Mammary epithelial cell (primary cell): ENCODE results near the gene HTATSF1.

ENCODE experiments used
- EZH2 ChIP-seq: IDR thresholded peaks from 2 replicates; pipeline ENCODE4 v1.6.1; 2012; ENCODE audit warnings: low read length, inconsistent platforms, borderline replicate concordance
- TF ChIP-seq, protein P1 (sequence below), 2 donors: IDR thresholded peaks in 1 of 2; conservative IDR thresholded peaks in 1 of 2; 2 replicates each; pipeline ENCODE4 v1.5.1; 2011 to 2012; ENCODE audit warnings: inconsistent platforms in 2 of 2, low read length in 2 of 2, mild to moderate bottlenecking in 2 of 2, control low read depth in 1 of 2, low read depth in 1 of 2; ENCODE audit not compliant: insufficient read depth in 1 of 2; ENCODE audit errors: extremely low read depth in 1 of 2

DNA sequence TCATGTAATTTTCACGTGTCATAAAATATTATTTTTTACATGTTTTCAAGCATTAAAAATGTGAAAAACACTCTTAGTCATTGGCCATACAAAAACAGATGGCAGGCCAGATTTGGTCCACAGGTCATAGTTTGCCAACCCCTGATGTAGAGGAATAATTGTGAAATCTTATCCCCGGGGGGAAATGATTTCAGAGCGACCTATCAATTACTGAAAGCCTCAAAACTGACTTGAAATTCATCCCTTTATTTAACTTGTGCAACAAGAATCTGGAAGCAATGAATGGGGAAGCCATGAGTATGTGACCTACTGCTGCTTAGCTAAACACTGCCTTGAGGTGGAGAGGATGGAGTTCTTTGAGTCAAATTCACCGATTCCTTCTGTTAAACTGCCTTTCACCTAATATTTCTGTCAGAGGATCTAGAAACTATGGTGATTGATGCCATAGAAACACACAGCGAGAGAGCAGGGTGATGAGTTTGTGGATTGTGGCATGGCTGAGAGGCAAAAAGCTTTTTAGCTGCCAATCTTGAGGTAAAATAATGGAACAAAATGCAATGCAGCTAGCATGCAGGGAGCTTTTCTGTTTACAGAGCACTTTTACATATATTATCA lies 40.0 kb upstream of the HTATSF1 start:
- TF ChIP-seq, protein P1, sequence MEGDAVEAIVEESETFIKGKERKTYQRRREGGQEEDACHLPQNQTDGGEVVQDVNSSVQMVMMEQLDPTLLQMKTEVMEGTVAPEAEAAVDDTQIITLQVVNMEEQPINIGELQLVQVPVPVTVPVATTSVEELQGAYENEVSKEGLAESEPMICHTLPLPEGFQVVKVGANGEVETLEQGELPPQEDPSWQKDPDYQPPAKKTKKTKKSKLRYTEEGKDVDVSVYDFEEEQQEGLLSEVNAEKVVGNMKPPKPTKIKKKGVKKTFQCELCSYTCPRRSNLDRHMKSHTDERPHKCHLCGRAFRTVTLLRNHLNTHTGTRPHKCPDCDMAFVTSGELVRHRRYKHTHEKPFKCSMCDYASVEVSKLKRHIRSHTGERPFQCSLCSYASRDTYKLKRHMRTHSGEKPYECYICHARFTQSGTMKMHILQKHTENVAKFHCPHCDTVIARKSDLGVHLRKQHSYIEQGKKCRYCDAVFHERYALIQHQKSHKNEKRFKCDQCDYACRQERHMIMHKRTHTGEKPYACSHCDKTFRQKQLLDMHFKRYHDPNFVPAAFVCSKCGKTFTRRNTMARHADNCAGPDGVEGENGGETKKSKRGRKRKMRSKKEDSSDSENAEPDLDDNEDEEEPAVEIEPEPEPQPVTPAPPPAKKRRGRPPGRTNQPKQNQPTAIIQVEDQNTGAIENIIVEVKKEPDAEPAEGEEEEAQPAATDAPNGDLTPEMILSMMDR (conservative IDR thresholded peaks at IDR 0.05 in 1 of 2, IDR thresholded peaks at IDR 0.05 in 1 of 2; ENCODE audit: extremely low read depth in 1 of 2, insufficient read depth in 1 of 2, low read depth in 1 of 2, low read length in 2 of 2): no peak
- TF ChIP-seq EZH2: no peak
